GM12891 (cell line): ENCODE data around the gene MYL7.

Source experiments
- PAX5 ChIP-seq: IDR thresholded peaks from 2 replicates; pipeline ENCODE4 v1.6.1; 2011; ENCODE audit warnings: low read length, moderate library complexity, mild to moderate bottlenecking; ENCODE audit not compliant: insufficient read depth, severe bottlenecking
- POLR2A ChIP-seq: IDR thresholded peaks from 2 replicates; pipeline ENCODE4 v1.6.1; 2011; ENCODE audit warnings: low read depth, low read length, control low read depth
- SPI1 ChIP-seq: IDR thresholded peaks from 2 replicates; pipeline ENCODE4 v1.6.1; 2011; ENCODE audit warnings: low read depth, low read length, control low read depth

DNA sequence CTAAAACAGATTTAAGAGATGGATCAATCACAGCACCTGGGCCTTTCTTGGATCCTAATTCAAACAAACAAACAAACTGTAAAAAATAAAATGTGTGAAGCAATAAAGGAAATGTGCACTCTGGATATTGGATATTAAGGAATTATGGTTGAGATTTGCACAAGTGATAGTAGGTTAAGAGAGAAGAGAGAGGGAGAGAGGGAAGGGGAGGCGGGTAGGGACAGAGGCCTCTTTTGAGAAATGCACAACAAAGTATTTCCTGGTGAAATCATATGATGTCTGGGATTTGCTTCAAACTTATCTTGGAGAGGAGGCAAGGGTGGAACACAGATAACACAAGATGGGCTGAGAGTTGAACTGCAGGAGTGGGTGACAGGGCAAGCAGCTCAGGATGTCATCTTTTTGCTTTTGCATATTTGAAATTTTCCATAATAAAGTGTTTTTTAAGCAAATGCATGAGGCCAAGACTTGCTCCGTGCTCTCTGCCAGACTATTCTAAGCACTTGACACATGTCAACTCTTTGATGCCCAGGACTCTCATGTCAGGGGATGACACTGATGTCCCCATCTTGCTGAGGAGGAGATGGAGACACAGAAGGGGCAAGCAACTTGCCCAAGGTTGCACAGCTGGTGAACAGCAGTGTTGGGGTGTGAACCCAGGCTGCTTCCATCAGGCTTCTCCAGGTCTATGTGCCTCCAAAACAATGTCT, 46.1 kb downstream of the MYL7 start:
- no peak for TF ChIP-seq SPI1
- no peak for TF ChIP-seq POLR2A
- no peak for TF ChIP-seq PAX5
